Aorta (tissue), 5 donors: ENCODE results near the gene TAP1. TPM values are rescaled to one million over a fixed set of nuclear protein-coding genes. Genes with fewer than 3 reads are reported as not detected.

Source experiments
- ATAC-seq: fragments of 200-7000 bp; cut with Tn5 transposase; one replicate; pipeline ENCODE4 v1.9.1; 2022; ENCODE audit warnings: moderate library complexity; ENCODE audit not compliant: low FRiP score
- DNase-seq, 2 donors: peaks; one replicate each; pipeline ENCODE4 v3.0.0-alpha.2; 2020
- H3K27ac ChIP-seq, 2 donors: one replicate each; pipeline ENCODE4 v1.5.1; 2013; ENCODE audit warnings: low read length in 2 of 2, mild to moderate bottlenecking in 2 of 2, moderate library complexity in 2 of 2, control low read depth in 1 of 2, inconsistent platforms in 1 of 2, low read depth in 1 of 2
- H3K27me3 ChIP-seq, 2 donors: one replicate each; pipeline ENCODE4 v1.6.1; 2013; ENCODE audit warnings: control low read depth in 1 of 2, low read length in 1 of 2, mild to moderate bottlenecking in 1 of 2, moderate library complexity in 1 of 2; ENCODE audit not compliant: insufficient read depth in 2 of 2, control insufficient read depth in 1 of 2
- H3K36me3 ChIP-seq, 2 donors: one replicate each; pipeline ENCODE4 v1.6.1; 2013; ENCODE audit warnings: control low read depth in 1 of 2, low read length in 1 of 2, mild to moderate bottlenecking in 1 of 2; ENCODE audit not compliant: insufficient read depth in 2 of 2, control insufficient read depth in 1 of 2
- H3K4me1 ChIP-seq, 2 donors: one replicate each; pipeline ENCODE4 v1.6.1; 2013; ENCODE audit warnings: low read length in 2 of 2, control low read depth in 1 of 2, mild to moderate bottlenecking in 1 of 2, moderate library complexity in 1 of 2; ENCODE audit not compliant: insufficient read depth in 2 of 2, control insufficient read depth in 1 of 2
- H3K4me3 ChIP-seq, 2 donors: one replicate each; pipeline ENCODE4 v1.5.1; 2013; ENCODE audit warnings: low read length in 2 of 2, control low read depth in 1 of 2, mild to moderate bottlenecking in 1 of 2
- H3K9me3 ChIP-seq: one replicate; pipeline ENCODE4 v1.6.1; 2013; ENCODE audit warnings: mild to moderate bottlenecking, low read length; ENCODE audit not compliant: control insufficient read depth
- WGBS, 2 donors: extraction: QIAGEN DNeasy Blood & Tissue Kit; methylation state at CpG; one replicate each; pipeline ENCODE4 v1.1.7; 2013; 5-methylcytosine and 5-hydroxymethylcytosine counted together
- intact Hi-C, 2 donors: fragments of 100-400 bp; cut with DNase I; formaldehyde crosslinking; loops; one replicate each; pipeline versions ENCODE4 v1.14.2 to v1.15.0; 2022
- polyA plus RNA-seq, 2 donors: library from polyadenylated mRNA; stranded (reverse); fragments of 200-250 nt; gene quantifications; one replicate each; pipeline ENCODE4 v1.2.3, GENCODE V29; 2013
- total RNA-seq, 2 donors: library from RNA; stranded (reverse); fragmentation: NEBNext Ultra II Directional; extraction: Animal tissue kit (Norgen Biotek cat#: 25700); gene quantifications; one replicate each; pipeline ENCODE4 v1.2.1, GENCODE V29; 2021
- donor health status: healthy with polysubstance abuse.
- donor health status: Bipolar disorder and iron deficiency.
- donor health status: DM: no; HTN: no; CAD: no.
- donor health status: DM: no; HTN: no; CAD: no.
- donor health status: DM: yes; HTN: yes; CAD: no.

TAP1 gene
- total and polyA plus RNA-seq, 4 donors = 14.4 to 48.3 (median 40.7) TPM

- WGBS, 2 donors = 25% methylated on average over 24 of the region's 24 CpGs
- no peaks in the 10 kb centered on the region for H3K27me3 ChIP-seq
- H3K36me3 ChIP-seq = peaks cover 0 to 6% of the 10 kb centered on the region in 2 donors
- H3K4me3 ChIP-seq = peak overlapping the region; percentile 54 to 97
- intact Hi-C loops = loop anchor here (1.0 to 2.0 kb wide), 2 partner anchors 15 to 16 kb away; partner anchors contain the start of gene TAP2 (in 1 of the 2)
- H3K4me1 ChIP-seq = no peaks in the 10 kb centered on the region
- no peaks in the 10 kb centered on the region for H3K9me3 ChIP-seq
- peak; percentile 47 for ATAC-seq
- DNase-seq = peak in 1 of 2 donors; percentile 69
- H3K27ac ChIP-seq = peak overlapping the region in 1 of 2 donors; percentile 59
Measured at GRCh38 chr6:32854376-32855178, 1.1 kb upstream of the TAP1 start.

DNA sequence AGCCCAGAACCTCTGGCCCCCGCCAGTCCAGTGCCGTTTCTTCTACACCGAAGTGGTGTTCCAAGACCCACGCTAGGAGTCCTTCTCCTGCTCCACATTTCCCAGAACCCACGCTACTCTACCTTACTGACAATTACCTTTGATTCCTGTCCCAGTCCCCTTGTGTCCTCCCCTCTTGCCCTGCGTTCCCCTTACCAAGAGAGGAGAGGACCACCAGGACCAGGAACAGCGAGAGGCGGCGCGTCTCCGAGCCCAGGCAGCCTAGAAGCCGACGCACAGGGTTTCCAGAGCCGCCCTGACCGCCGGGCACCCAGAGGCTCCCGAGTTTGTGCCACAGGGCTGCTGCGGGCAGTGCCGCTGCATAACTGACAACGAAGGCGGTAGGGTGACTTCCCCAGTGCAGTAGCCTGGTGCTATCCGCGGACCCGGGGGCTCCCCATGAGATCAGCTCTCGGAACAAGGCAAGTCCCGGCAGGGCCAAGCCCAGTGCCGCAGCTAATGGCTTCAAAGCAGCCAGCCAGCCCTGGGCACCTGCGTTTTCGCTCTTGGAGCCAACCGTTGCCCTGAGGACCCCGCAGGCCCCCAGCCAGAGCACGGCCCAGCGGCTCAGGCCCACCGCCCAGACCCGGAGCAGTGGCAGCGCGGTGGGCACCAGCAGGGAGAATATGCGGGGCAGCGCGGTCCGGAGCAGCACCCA, 512 bp downstream of the TAP1 start:
- peak overlapping the region; percentile 54 to 69 for H3K4me3 ChIP-seq
- DNase-seq (peak; percentile 75 to 86), ATAC-seq (peak; percentile 54)
- peak overlapping the region; percentile 58 to 87 for H3K27ac ChIP-seq
- whole genome bisulfite sequencing, 2 donors = 0% methylated on average over 40 to 41 of the region's 41 CpGs
- intact Hi-C loops = no loop called here
- H3K36me3 ChIP-seq = peaks cover 0 to 8% of the 10 kb centered on the region in 2 donors
- H3K9me3 ChIP-seq = no peaks in the 10 kb centered on the region
- H3K4me1 ChIP-seq = no peaks in the 10 kb centered on the region
- H3K27me3 ChIP-seq = no peaks in the 10 kb centered on the region

- ATAC-seq (no peak), DNase-seq (peak in 1 of 2 donors; percentile 68)
- Histone ChIP-seq H3K4me1 (no peaks in the 10 kb centered on the region), H3K27me3 (no peaks in the 10 kb centered on the region), H3K9me3 (no peaks in the 10 kb centered on the region), H3K36me3 (peaks cover 0 to 8% of the 10 kb centered on the region in 2 donors), H3K27ac (peak overlapping the region in 1 of 2 donors; percentile 87), H3K4me3 (peak overlapping the region; percentile 54 to 69)
- intact Hi-C loops = no loop called here
- 48 to 51% methylated on average over 23 of the region's 23 CpGs for WGBS, 2 donors
Measured at GRCh38 chr6:32852018-32852843, 1.3 kb downstream of the TAP1 start.

- no peak overlapping the region for H3K27ac ChIP-seq
- intact Hi-C loops = no loop called here
- H3K9me3 ChIP-seq = no peaks in the 10 kb centered on the region
- 93 to 97% methylated on average over 4 of the region's 4 CpGs for WGBS, 2 donors
- DNase-seq (no peak), ATAC-seq (no peak)
- no peaks in the 10 kb centered on the region for H3K4me1 ChIP-seq
- peaks cover 0 to 11% of the 10 kb centered on the region in 2 donors for H3K36me3 ChIP-seq
- no peaks in the 10 kb centered on the region for H3K27me3 ChIP-seq
- H3K4me3 ChIP-seq = no peak overlapping the region
Measured at GRCh38 chr6:32851025-32851424, 2.5 kb downstream of the TAP1 start.

DNA sequence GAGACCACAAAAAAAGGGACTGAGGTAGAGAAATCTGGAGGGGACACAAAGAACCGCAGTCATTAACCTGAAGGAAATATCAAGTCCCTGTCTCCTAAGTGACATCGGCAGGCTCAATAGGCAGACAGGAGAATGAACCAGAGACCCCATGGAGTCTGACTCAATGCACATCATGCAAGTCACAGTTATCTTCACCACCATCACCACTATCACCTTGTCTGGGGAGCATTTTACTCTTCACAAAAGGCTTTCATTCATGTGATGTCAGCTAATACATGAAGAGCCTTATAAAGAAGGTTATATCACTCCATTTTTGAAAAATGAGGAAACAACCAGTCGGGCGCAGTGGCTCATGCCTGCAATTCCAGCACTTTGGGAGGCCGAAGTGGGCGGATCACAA, 4.4 kb downstream of the TAP1 start:
- Histone ChIP-seq H3K4me3 (no peak overlapping the region), H3K4me1 (no peaks in the 10 kb centered on the region), H3K36me3 (peaks cover 0 to 11% of the 10 kb centered on the region in 2 donors), H3K9me3 (no peaks in the 10 kb centered on the region), H3K27me3 (no peaks in the 10 kb centered on the region), H3K27ac (no peak overlapping the region)
- intact Hi-C loops = no loop called here
- no peak for ATAC-seq
- 78 to 81% methylated on average over 6 of the region's 6 CpGs for WGBS, 2 donors
- DNase-seq = no peak

GRCh38 chr6:32847795-32848194, 5.7 kb downstream of the TAP1 start:
- intact Hi-C loops = no loop called here
- Histone ChIP-seq H3K36me3 (peaks cover 0 to 11% of the 10 kb centered on the region in 2 donors), H3K9me3 (no peaks in the 10 kb centered on the region), H3K27ac (no peak overlapping the region), H3K4me1 (no peaks in the 10 kb centered on the region), H3K27me3 (no peaks in the 10 kb centered on the region), H3K4me3 (no peak overlapping the region)
- DNase-seq = no peak
- 91 to 92% methylated on average over 8 of the region's 8 CpGs for WGBS, 2 donors
- ATAC-seq = no peak

GRCh38 chr6:32847004-32847403, 6.5 kb downstream of the TAP1 start:
- H3K9me3 ChIP-seq = no peaks in the 10 kb centered on the region
- WGBS, 2 donors = 92% methylated on average over 10 of the region's 10 CpGs
- no peak for DNase-seq
- H3K4me3 ChIP-seq = no peak overlapping the region
- no peak overlapping the region for H3K27ac ChIP-seq
- peaks cover 0 to 11% of the 10 kb centered on the region in 2 donors for H3K36me3 ChIP-seq
- intact Hi-C loops = no loop called here
- ATAC-seq = no peak
- no peaks in the 10 kb centered on the region for H3K27me3 ChIP-seq
- no peaks in the 10 kb centered on the region for H3K4me1 ChIP-seq

- Histone ChIP-seq H3K36me3 (peaks cover 0 to 11% of the 10 kb centered on the region in 2 donors), H3K4me3 (no peak overlapping the region), H3K9me3 (no peaks in the 10 kb centered on the region), H3K4me1 (no peaks in the 10 kb centered on the region), H3K27me3 (no peaks in the 10 kb centered on the region), H3K27ac (no peak overlapping the region)
- DNase-seq (no peak), ATAC-seq (no peak)
- intact Hi-C loops = no loop called here
- 88 to 91% methylated on average over 10 of the region's 10 CpGs for WGBS, 2 donors
Measured at GRCh38 chr6:32845384-32845884, 8.1 kb downstream of the TAP1 start.
